ENCODE results near the gene BMP10.

GRCh38 chr2:68888038-68888704 lies 17.0 kb upstream of the BMP10 start:
- TF ChIP-seq, protein P1, sequence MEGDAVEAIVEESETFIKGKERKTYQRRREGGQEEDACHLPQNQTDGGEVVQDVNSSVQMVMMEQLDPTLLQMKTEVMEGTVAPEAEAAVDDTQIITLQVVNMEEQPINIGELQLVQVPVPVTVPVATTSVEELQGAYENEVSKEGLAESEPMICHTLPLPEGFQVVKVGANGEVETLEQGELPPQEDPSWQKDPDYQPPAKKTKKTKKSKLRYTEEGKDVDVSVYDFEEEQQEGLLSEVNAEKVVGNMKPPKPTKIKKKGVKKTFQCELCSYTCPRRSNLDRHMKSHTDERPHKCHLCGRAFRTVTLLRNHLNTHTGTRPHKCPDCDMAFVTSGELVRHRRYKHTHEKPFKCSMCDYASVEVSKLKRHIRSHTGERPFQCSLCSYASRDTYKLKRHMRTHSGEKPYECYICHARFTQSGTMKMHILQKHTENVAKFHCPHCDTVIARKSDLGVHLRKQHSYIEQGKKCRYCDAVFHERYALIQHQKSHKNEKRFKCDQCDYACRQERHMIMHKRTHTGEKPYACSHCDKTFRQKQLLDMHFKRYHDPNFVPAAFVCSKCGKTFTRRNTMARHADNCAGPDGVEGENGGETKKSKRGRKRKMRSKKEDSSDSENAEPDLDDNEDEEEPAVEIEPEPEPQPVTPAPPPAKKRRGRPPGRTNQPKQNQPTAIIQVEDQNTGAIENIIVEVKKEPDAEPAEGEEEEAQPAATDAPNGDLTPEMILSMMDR (optimal IDR thresholded peaks at IDR 0.05 in 1 of 3, IDR thresholded peaks at IDR 0.05 in 1 of 3, conservative IDR thresholded peaks at IDR 0.05 in 1 of 3; ENCODE audit: extremely low read depth in 1 of 3, insufficient read depth in 2 of 3, low read length in 3 of 3): no peak
- no peak for TF ChIP-seq EZH2 (IDR thresholded peaks at IDR 0.05; ENCODE audit: low read length)
